Measurements from ENCODE around the gene SAA2.
"Not testable (repeated sequence)": the region's sequence is repeated elsewhere in the genome, so short reads cannot be mapped to it uniquely, and the experiment has no call there.

Gene SAA2

GRCh38 chr11:18247191-18247581 lies 1.3 kb downstream of the SAA2 start:
- not testable (repeated sequence) for FAIRE-seq

DNA sequence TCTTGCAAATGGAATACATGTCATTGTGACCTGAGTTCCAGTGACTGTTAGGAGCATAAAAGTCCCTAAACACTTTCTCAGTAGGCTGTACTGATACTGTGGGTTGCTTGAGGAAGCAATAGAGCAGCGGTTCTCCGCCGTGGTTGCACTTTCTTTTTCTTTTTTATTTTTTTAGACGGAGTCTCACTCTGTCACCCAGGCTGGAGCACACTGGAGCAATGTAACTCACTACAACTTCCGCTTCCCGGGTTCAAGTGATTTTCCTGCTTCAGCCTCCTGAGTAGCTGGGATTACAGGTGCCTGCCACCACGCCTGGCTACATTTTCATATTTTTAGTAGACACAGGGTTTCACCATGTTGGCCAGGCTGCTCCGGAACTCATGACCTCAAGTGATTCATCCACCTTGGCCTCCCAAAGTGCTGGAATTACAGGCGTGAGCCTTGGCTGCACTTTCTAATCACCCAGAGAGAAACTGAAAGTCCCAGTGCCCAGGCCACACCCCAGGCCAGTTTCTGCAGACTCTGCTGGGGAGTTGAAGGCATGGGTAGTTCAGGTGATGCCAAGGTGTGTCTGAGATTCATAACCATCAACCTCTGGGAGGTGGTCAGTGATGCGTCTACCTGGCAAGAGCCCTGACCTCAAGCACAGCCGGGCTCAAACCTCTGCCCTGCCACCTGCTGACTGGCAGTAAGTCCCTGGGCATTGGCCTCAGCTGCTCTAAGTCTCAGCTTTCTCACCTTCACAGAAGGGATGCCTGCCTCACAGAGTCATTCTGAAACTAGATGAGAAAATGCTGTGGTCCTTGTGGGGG lies 1.9 kb downstream of the SAA2 start:
- not testable (repeated sequence) for FAIRE-seq

- no peak for FAIRE-seq
Observed at GRCh38 chr11:18245396-18245795, 3.1 kb downstream of the SAA2 start.

- no peak for FAIRE-seq
Observed at GRCh38 chr11:18243783-18244362, 4.6 kb downstream of the SAA2 start.

GRCh38 chr11:18239655-18240054 lies 8.8 kb downstream of the SAA2 start:
- FAIRE-seq = no peak

GRCh38 chr11:18236664-18237356 lies 11.7 kb downstream of the SAA2 start, which contains the start of gene SAA4:
SAA4 (minus strand) TSS chr11:18236802; CDS start chr11:18235926, 876 bp downstream.
- no peak for FAIRE-seq

DNA sequence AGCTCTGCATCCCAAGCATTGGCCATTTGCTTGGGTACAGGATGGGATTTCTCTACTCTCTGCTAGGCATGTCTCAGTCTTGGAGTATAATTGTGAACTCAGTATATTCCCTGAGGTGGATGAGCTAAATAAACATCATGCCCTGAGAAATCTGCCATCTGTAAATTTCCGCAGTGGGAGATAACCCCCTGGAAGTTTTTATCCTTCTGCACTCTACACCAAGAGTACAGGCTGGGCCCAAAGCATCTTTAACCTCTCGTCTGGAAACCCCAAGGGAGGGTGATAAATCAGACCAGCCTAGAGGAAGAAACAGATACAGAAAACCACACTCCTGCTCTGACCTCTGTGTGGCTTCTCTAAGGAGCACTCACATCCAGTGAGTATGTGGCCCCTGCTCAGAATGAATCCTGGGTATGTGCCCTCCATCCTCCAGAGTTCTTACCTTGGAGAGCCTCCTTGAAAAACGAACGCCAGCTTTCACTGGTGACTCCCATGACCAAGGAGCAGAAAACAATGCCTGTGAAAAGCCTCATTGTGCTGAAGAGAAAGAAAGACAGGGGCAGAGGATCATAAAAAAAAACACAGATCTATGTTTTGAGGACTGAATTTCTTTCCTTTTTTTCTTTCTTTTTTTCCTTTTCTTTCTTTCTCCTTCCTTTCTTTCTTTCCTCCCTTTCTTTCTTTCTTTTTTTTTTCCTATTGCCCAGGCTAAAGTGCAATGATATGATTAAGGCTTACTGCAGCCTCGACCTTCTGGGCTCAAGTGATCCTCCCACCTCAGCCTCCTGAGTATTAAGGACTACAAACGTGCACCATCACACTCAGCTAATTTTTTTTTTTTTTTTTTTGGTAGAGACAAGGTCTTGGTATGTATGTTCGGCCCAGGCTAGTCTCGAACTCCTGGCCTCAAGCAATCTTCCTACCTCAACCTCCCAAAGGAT lies 12.8 kb downstream of the SAA2 start:
- FAIRE-seq = no peak

GRCh38 chr11:18233912-18234311 lies 14.6 kb downstream of the SAA2 start:
- FAIRE-seq = no peak

- FAIRE-seq = no peak
Observed at GRCh38 chr11:18230859-18231258, 17.6 kb downstream of the SAA2 start.

DNA sequence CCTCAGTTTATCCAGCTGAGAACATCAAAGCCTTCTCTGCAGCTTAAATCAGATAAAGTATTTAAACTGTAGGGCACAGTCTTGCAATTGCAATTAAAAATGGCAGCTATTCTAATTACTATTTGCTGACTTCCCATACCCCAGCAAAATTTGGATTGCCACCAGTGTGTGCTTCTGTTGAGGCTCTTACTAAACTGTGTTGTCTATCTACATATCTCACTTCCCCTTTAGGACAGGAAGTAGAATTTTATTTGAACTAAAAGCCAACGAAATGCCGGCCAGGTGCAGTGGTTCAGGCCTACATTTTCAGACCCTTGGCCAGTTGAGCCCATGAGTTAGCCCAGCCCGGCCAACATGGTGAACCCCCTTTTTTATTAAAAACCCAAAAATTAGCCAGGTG lies 19.0 kb downstream of the SAA2 start:
- no peak for FAIRE-seq

- FAIRE-seq = no peak
Observed at GRCh38 chr11:18225913-18226312, 22.6 kb downstream of the SAA2 start.

DNA sequence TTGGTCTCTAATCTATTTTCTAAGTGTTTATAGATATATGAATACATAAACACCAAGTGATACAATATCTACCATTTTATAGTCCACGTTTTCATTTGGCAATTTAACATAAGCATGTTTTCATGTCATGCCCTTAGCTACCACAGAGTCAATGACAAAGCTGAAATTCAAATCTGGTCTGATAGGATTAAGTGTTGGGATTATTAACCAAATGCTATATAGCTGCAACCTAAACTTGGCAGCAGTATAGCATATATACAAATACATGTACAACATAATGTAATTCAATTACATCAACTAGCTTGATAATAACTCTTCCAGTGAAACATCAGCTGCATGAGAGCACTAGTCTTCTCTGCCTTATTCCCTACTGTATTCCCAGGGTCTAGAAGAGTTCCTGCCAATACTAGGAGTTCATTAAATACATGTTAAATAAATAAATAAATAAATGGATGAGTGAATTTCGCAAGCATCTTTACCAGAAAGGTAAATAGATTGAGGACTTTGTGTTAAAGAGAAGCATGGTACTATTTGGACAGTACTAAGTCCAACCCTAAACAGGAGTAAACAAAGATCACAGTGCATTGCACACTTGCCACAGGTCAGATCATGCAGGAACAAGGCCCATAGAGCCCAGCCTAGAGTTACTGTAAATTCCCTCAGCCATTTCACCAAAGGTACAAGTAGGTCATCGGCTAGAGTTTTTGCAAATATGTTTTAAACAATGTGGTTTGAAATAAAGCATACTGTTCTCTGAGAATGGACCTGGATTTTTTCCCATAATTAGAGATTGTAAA lies 24.7 kb downstream of the SAA2 start:
- FAIRE-seq = no peak

- FAIRE-seq = no peak
Observed at GRCh38 chr11:18222814-18223421, 25.6 kb downstream of the SAA2 start.

GRCh38 chr11:18221274-18221876 lies 27.1 kb downstream of the SAA2 start:
- no peak for FAIRE-seq

DNA sequence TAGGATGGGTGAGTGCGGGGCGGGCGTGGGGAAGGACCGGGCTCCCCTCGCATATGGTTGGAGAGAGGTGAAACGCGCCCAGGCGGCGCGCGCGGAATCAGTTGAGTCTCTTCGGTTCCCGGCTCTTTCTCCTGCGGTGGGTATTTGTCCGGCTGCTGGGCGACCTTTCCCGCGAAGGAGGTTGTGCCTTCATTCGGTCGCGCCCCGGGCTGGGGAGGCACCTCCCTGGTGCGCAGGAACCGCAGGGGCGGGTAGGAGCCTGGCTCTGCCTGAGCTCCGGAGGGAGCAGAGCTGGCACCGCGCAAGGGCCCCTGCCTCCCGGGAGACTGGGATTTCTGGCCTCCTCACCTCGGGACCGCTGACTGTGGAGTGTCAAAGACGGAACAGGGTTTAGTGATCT lies 39.4 kb downstream of the SAA2 start:
- no peak for FAIRE-seq

- no peak for FAIRE-seq
Observed at GRCh38 chr11:18204771-18205170, 43.7 kb downstream of the SAA2 start.

- no peak for FAIRE-seq
Observed at GRCh38 chr11:18204220-18204619, 44.2 kb downstream of the SAA2 start.

DNA sequence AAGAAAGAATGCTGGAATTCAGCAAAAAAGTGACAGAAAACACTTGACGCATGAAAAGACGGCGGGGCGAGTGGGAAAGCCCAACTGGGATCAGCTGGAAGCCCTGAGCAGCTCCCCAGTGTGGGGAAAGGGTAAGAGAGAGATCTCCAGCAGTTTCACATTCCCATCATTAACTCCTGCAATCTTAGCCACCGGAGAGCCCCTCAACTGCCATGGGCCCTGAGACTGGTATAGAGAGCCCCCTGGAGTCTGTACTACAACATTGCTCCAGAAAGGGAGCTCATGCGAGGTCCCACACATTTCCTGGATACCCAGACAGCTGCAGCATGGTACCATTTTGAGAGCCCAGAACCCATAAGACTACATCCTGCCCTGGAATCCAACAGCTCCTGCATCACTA lies 44.7 kb downstream of the SAA2 start:
- no peak for FAIRE-seq

- not testable (repeated sequence) for FAIRE-seq
Observed at GRCh38 chr11:18197738-18198137, 50.7 kb downstream of the SAA2 start.

DNA sequence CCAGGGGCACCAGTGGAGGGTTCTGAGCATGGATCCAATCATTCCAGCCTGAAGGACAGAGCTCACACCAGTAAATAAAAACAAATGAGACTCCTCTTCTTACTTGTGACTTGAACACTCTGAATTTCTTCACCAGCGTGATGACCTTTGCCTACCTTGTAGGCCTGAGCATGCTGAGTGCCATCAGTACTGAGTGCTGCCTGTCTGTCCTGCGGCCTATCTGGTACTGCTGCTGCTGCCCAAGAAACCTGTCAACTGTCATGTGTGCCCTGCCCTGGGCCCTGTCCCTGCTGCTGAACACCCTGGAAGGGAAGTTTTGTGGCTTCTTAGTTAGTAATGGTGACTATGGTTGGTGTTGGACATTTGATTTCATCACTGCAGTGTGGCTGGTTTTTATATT lies 51.9 kb downstream of the SAA2 start:
- FAIRE-seq = no peak
